Stimulated activated CD8-positive, alpha-beta memory T cell treated with anti-CD3 and anti-CD28 coated beads, Interleukin-7, amount 100 ng/mL, for 24 hours (primary cell): ENCODE results near the gene GC.
"Not testable (repeated sequence)": the region's sequence is repeated elsewhere in the genome, so short reads cannot be mapped to it uniquely, and the experiment has no call there.

ENCODE experiments used
- DNase-seq: peaks from one replicate; pipeline ENCODE4 v3.0.0-alpha.2; 2020; ENCODE audit warnings: low read depth

The GC gene

GRCh38 chr4:71783972-71784371 lies at the start of gene GC:
Gene GC (minus strand): TSS chr4:71784079. CDS start chr4:71784018, 61 bp downstream.
- DNase-seq: no peak

GRCh38 chr4:71833232-71833900 lies 49.5 kb upstream of the GC start:
- no peak for DNase-seq

GRCh38 chr4:71832049-71832448 lies 48.2 kb upstream of the GC start:
- no peak for DNase-seq

- no peak for DNase-seq
Observed at GRCh38 chr4:71830497-71831190, 46.8 kb upstream of the GC start.

GRCh38 chr4:71828470-71828869 lies 44.6 kb upstream of the GC start:
- DNase-seq: no peak

- no peak for DNase-seq
Observed at GRCh38 chr4:71827826-71828225, 43.9 kb upstream of the GC start.

- no peak for DNase-seq
Observed at GRCh38 chr4:71816676-71817303, 32.9 kb upstream of the GC start.

- DNase-seq: no peak
Observed at GRCh38 chr4:71814433-71814832, 30.6 kb upstream of the GC start.

- not testable (repeated sequence) for DNase-seq
Observed at GRCh38 chr4:71809805-71810204, 25.9 kb upstream of the GC start.

- no peak for DNase-seq
Observed at GRCh38 chr4:71807469-71807868, 23.6 kb upstream of the GC start.

- not testable (repeated sequence) for DNase-seq
Observed at GRCh38 chr4:71805230-71805629, 21.4 kb upstream of the GC start.

- not testable (repeated sequence) for DNase-seq
Observed at GRCh38 chr4:71804017-71804697, 20.3 kb upstream of the GC start.

- no peak for DNase-seq
Observed at GRCh38 chr4:71785959-71786358, 2.1 kb upstream of the GC start.

GRCh38 chr4:71784569-71785197 lies 804 bp upstream of the GC start:
- DNase-seq: no peak

GRCh38 chr4:71777891-71778290 lies 6.0 kb downstream of the GC start:
- DNase-seq: no peak

- no peak for DNase-seq
Observed at GRCh38 chr4:71775449-71775848, 8.4 kb downstream of the GC start.

- no peak for DNase-seq
Observed at GRCh38 chr4:71774136-71774535, 9.7 kb downstream of the GC start.

- DNase-seq: no peak
Observed at GRCh38 chr4:71773004-71773403, 10.9 kb downstream of the GC start.

- no peak for DNase-seq
Observed at GRCh38 chr4:71772592-71772991, 11.3 kb downstream of the GC start.

- DNase-seq: no peak
Observed at GRCh38 chr4:71771613-71772012, 12.3 kb downstream of the GC start.

- no peak for DNase-seq
Observed at GRCh38 chr4:71769434-71769833, 14.4 kb downstream of the GC start.

- no peak for DNase-seq
Observed at GRCh38 chr4:71768123-71768522, 15.8 kb downstream of the GC start.
